HL-60 (cell line): ENCODE data around the gene TAF5L.

Experiments used
- POLR2AphosphoS5 ChIP-seq: IDR thresholded peaks from 2 replicates; pipeline ENCODE4 v1.6.1; 2012; ENCODE audit warnings: low read depth
- SPI1 ChIP-seq: IDR thresholded peaks from 2 replicates; pipeline ENCODE4 v1.6.1; 2012; ENCODE audit warnings: low read depth, mild to moderate bottlenecking, borderline replicate concordance
- TF ChIP-seq, protein P1 (sequence below): IDR thresholded peaks from one replicate; pipeline ENCODE4 v1.5.1; 2011; ENCODE audit warnings: low read length, control low read depth, inconsistent platforms; ENCODE audit not compliant: insufficient read depth

DNA sequence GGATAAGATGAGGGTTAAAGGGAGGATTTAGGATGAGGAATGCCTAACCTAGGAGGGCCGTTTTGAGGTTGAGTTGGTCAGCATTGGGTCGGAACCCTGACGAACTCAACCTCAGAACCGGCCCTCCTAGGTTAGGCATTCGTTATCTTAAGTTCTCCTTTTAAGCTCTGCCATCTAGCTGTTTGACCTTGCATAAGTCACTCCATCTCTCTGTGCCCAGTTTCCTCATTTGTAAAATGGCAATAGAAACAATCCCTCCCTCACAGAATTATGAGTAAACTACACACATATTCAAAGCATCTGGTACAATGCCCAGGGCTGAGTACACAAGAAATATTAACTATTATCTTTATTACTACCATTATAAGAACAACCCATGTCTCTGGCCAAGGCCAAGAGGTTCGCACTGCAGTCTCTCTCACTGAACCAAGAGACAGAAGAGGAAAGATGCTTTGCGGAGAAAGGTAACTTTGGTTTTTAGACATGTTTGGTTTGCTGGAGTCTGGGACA lies 72.2 kb downstream of the TAF5L start:
- TF ChIP-seq, protein P1, sequence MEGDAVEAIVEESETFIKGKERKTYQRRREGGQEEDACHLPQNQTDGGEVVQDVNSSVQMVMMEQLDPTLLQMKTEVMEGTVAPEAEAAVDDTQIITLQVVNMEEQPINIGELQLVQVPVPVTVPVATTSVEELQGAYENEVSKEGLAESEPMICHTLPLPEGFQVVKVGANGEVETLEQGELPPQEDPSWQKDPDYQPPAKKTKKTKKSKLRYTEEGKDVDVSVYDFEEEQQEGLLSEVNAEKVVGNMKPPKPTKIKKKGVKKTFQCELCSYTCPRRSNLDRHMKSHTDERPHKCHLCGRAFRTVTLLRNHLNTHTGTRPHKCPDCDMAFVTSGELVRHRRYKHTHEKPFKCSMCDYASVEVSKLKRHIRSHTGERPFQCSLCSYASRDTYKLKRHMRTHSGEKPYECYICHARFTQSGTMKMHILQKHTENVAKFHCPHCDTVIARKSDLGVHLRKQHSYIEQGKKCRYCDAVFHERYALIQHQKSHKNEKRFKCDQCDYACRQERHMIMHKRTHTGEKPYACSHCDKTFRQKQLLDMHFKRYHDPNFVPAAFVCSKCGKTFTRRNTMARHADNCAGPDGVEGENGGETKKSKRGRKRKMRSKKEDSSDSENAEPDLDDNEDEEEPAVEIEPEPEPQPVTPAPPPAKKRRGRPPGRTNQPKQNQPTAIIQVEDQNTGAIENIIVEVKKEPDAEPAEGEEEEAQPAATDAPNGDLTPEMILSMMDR, result no peak
- no peak for TF ChIP-seq SPI1
- TF ChIP-seq POLR2AphosphoS5, result no peak
